GM12878 (cell line): Measurements from ENCODE around the gene TPST1. TPM values are rescaled to one million over a fixed set of nuclear protein-coding genes. Genes with fewer than 3 reads are reported as not detected.

ENCODE experiments used
- ATAC-seq: fragments of 200-7000 bp; cut with Tn5 transposase; 3 replicates; pipeline ENCODE4 v1.9.1; 2020; ENCODE audit warnings: mild to moderate bottlenecking, moderate library complexity
- BruUV-seq: library from RNA; stranded (reverse); fragments of 400-500 nt; replicated peaks from 2 replicates; lab custom pipeline; 2021; lab: Mats Ljungman, UMichigan
- CTCF ChIA-PET: fragments of 300-600 bp; sonication (Branson Sonifier 250); formaldehyde crosslinking; extraction: SDS; loops from one replicate; lab custom pipeline; 2021; ENCODE audit warnings: inconsistent platforms; lab: Yijun Ruan, JAX
- POLR2A ChIA-PET: fragments of 350-600 bp; formaldehyde crosslinking; extraction: SDS; loops from one replicate; lab custom pipeline; 2021; ENCODE audit warnings: inconsistent platforms; lab: Charles Lee
- RAD21 ChIA-PET: fragments of 300-600 bp; sonication (Branson Sonifier 250); formaldehyde crosslinking; loops from one replicate; lab custom pipeline; 2023; ENCODE audit warnings: antibody characterized with exemption; ENCODE audit not compliant: unreplicated experiment; lab: Charles Lee
- SMC1A ChIA-PET: fragments of 300-600 bp; sonication (Branson Sonifier 250); formaldehyde crosslinking; loops from one replicate; lab custom pipeline; 2023; ENCODE audit not compliant: unreplicated experiment, uncharacterized antibody; lab: Charles Lee
- DNase-seq: peaks from one replicate; pipeline ENCODE4 v3.0.0-alpha.2; 2011; ENCODE audit warnings: low read depth, low spot score
- FAIRE-seq: peaks from 3 replicates; lab custom pipeline; 2011; peaks lifted over from hg19 to GRCh38; lab: Jason Lieb, UNC
- H2AFZ ChIP-seq: 2 replicates; pipeline ENCODE4 v1.6.0; 2011; ENCODE audit warnings: low read depth, low read length, control low read depth; ENCODE audit not compliant: control insufficient read depth
- H3K27ac ChIP-seq: 2 replicates; pipeline ENCODE4 v1.5.1; 2011; ENCODE audit warnings: control low read depth; ENCODE audit not compliant: control insufficient read depth, insufficient read depth
- H3K27me3 ChIP-seq, 2 experiments: replicated peaks in 1 of 2; 2 replicates each; pipeline versions ENCODE4 v1.6.0 to v1.6.1; 2011; ENCODE audit warnings: low read length in 1 of 2; ENCODE audit not compliant: control insufficient read depth in 2 of 2, insufficient read depth in 2 of 2
- H3K36me3 ChIP-seq, 2 experiments: 2 replicates each; pipeline ENCODE4 v1.5.1; 2011; ENCODE audit warnings: low read length in 1 of 2; ENCODE audit not compliant: control insufficient read depth in 2 of 2, insufficient read depth in 2 of 2
- H3K4me1 ChIP-seq: 2 replicates; pipeline ENCODE4 v1.6.1; 2011; ENCODE audit warnings: mild to moderate bottlenecking, low read length, moderate library complexity, mixed read lengths; ENCODE audit not compliant: control insufficient read depth, insufficient read depth
- H3K4me2 ChIP-seq: 2 replicates; pipeline ENCODE4 v1.6.0; 2011; ENCODE audit warnings: control low read depth; ENCODE audit not compliant: control insufficient read depth, insufficient read depth
- H3K4me3 ChIP-seq: fragments of 200-600 bp; sonication (generic); 2 replicates; pipeline ENCODE4 v1.5.1; 2016
- H3K79me2 ChIP-seq: 2 replicates; pipeline ENCODE4 v1.6.0; 2011; ENCODE audit warnings: low read length; ENCODE audit not compliant: control insufficient read depth, insufficient read depth
- H3K9ac ChIP-seq: 2 replicates; pipeline ENCODE4 v1.8.0; 2011; ENCODE audit warnings: low read length, control low read depth, mixed read lengths; ENCODE audit not compliant: control insufficient read depth, insufficient read depth
- H3K9me3 ChIP-seq: replicated peaks from 3 replicates; pipeline ENCODE4 v1.5.1; 2011; ENCODE audit warnings: mild to moderate bottlenecking, low read length; ENCODE audit not compliant: control insufficient read depth, insufficient read depth
- H4K20me1 ChIP-seq: 2 replicates; pipeline ENCODE4 v1.6.0; 2011; ENCODE audit not compliant: control insufficient read depth, insufficient read depth
- BHLHE40 ChIP-seq, 2 experiments: fragments of 450-650 bp in 1 of 2; IDR thresholded peaks; 2 replicates each; pipeline ENCODE4 v1.6.1; 2011 to 2017; ENCODE audit warnings: low read depth in 2 of 2, borderline replicate concordance in 1 of 2, improper control_type of control experiment in 1 of 2, low read length in 1 of 2, mild to moderate bottlenecking in 1 of 2
- ELK1 ChIP-seq: IDR thresholded peaks from 2 replicates; pipeline ENCODE4 v1.6.1; 2012; ENCODE audit warnings: low read depth, low read length, improper control_type of control experiment
- EP300 ChIP-seq, 2 experiments: fragments of 150-350 bp in 1 of 2; IDR thresholded peaks; 2 replicates each; pipeline ENCODE4 v1.6.1; 2011 to 2012; ENCODE audit warnings: low read depth in 2 of 2, low read length in 2 of 2, borderline replicate concordance in 1 of 2, improper control_type of control experiment in 1 of 2, inconsistent platforms in 1 of 2; ENCODE audit not compliant: control insufficient read depth in 1 of 2
- HCFC1 ChIP-seq: fragments of 150-350 bp; IDR thresholded peaks from 2 replicates; pipeline ENCODE4 v1.6.1; 2014; ENCODE audit warnings: low read length
- HDAC6 ChIP-seq: fragments of 200-600 bp; sonication (generic); IDR thresholded peaks from one replicate; pipeline ENCODE4 v1.8.0; 2017; ENCODE audit warnings: antibody characterized with exemption; ENCODE audit not compliant: unreplicated experiment
- MTA3 ChIP-seq: IDR thresholded peaks from 2 replicates; pipeline ENCODE4 v1.6.1; 2012; ENCODE audit warnings: low read length, inconsistent platforms, borderline replicate concordance
- PKNOX1 ChIP-seq: fragments of 450-650 bp; IDR thresholded peaks from 2 replicates; pipeline ENCODE4 v1.6.1; 2016; ENCODE audit warnings: mild to moderate bottlenecking
- REST ChIP-seq: IDR thresholded peaks from 2 replicates; pipeline ENCODE4 v1.6.1; 2012; ENCODE audit warnings: mild to moderate bottlenecking, low read depth, low read length
- SMC3 ChIP-seq: IDR thresholded peaks from 2 replicates; pipeline ENCODE4 v1.6.1; 2011; ENCODE audit warnings: low read length, improper control_type of control experiment, borderline replicate concordance
- STAT3 ChIP-seq: IDR thresholded peaks from 2 replicates; pipeline ENCODE4 v1.6.1; 2011; ENCODE audit warnings: low read depth, low read length, improper control_type of control experiment
- TBL1XR1 ChIP-seq: IDR thresholded peaks from 2 replicates; pipeline ENCODE4 v1.6.1; 2012; ENCODE audit warnings: low read depth, low read length, improper control_type of control experiment
- ZBTB33 ChIP-seq: fragments of 450-650 bp; IDR thresholded peaks from 2 replicates; pipeline ENCODE4 v1.6.1; 2017; ENCODE audit warnings: mild to moderate bottlenecking
- ZNF24 ChIP-seq: fragments of 450-650 bp; IDR thresholded peaks from 2 replicates; pipeline ENCODE4 v1.6.1; 2017; ENCODE audit warnings: antibody characterized with exemption, mild to moderate bottlenecking
- WGBS: methylation state at CpG from one replicate; pipeline ENCODE4 v1.1.6; 2016; ENCODE audit warnings: low lambda C conversion rate; ENCODE audit not compliant: insufficient replicate concordance, insufficient coverage; ENCODE audit errors: missing lambda C conversion rate; 5-methylcytosine and 5-hydroxymethylcytosine counted together
- in situ Hi-C: fragments of 300-500 bp; cut with MboI; formaldehyde crosslinking; loops from 9 replicates; pipeline ENCODE4 v1.14.3; 2018; ENCODE audit warnings: mixed read lengths
- intact Hi-C: fragments of 100-400 bp; cut with micrococcal nuclease; formaldehyde crosslinking; loops from one replicate; pipeline ENCODE4 v1.14.2; 2022; ENCODE audit not compliant: unreplicated experiment
- polyA plus RNA-seq, 11 experiments: library from polyadenylated mRNA; depleted of rRNA in 4 of 11; unstranded in 6 of 11; stranded (reverse) in 5 of 11; fragments of >200 nt; fragmentation: Nextera tagmentation in 4 of 11; fragmentation: Illumina TruSeq in 1 of 11; extraction: Ambion mirVana in 4 of 11; extraction: Trizol in 1 of 11; gene quantifications; 1 replicate in 1 of 11; 2 replicates in 10 of 11; pipeline versions ENCODE4 v1.2.1 to v1.2.3, GENCODE V29; 2011 to 2016; ENCODE audit warnings: inconsistent platforms in 2 of 11, missing spikeins in 2 of 11, low read depth in 1 of 11
- total RNA-seq, 4 experiments: library from RNA; depleted of rRNA in 3 of 4; stranded (reverse); fragments of >200 nt in 3 of 4; fragmentation: Illumina TruSeq in 1 of 4; extraction: Trizol in 1 of 4; gene quantifications; 2 replicates each; pipeline versions ENCODE4 v1.2.1 to v1.2.3, GENCODE V29; 2013 to 2021

Gene TPST1
- total and polyA plus RNA-seq, 10 of the 15 experiments (the other 5 are each of a cell fraction or from before 2014, with no cell fraction given), result 1.1 to 10.6 (median 7.5) TPM

GRCh38 chr7:66202441-66202840 lies 2.7 kb upstream of the TPST1 start:
- no peaks in the 10 kb centered on the region for H3K9me3 ChIP-seq
- ChIA-PET POLR2A (no interaction called here), CTCF (interaction anchor here (1.1 kb wide), 1 partner anchor 60 kb away, joined by 3 read pairs; no protein-coding TSS in a partner anchor), SMC1A (interaction anchor here (0.5 to 1.1 kb wide), 2 partner anchors 14 to 172 kb away, joined by 3 read pairs; no protein-coding TSS in a partner anchor), RAD21 (no interaction called here)
- 46% methylated on average over 8 of the region's 8 CpGs for WGBS
- BruUV-seq, result no TSS peak
- no peak overlapping the region for H3K4me3 ChIP-seq
- H3K9ac ChIP-seq, result no peak overlapping the region
- no peaks in the 10 kb centered on the region for H3K27me3 ChIP-seq
- no peaks in the 10 kb centered on the region for H3K79me2 ChIP-seq
- no peak for ATAC-seq
- no peak for FAIRE-seq
- no peak overlapping the region for H3K27ac ChIP-seq
- in situ Hi-C loops, result no loop called here
- no peaks in the 10 kb centered on the region for H4K20me1 ChIP-seq
- no peak overlapping the region for H2AFZ ChIP-seq
- H3K4me1 ChIP-seq, result peaks cover 6% of the 10 kb centered on the region; the same call in 1 of the 2 replicates
- intact Hi-C loops, result loop anchor here (10.0 kb wide), 2 partner anchors 168 to 292 kb away; no protein-coding TSS in a partner anchor
- no peak overlapping the region for H3K4me2 ChIP-seq
- no peaks in the 10 kb centered on the region for H3K36me3 ChIP-seq
- DNase-seq, result no peak
- TF ChIP-seq ZNF24 (no peak), TBL1XR1 (no peak), ELK1 (no peak), EP300 (IDR thresholded peaks at IDR 0.05; ENCODE audit: borderline replicate concordance in 1 of 2, control insufficient read depth in 1 of 2, low read depth in 2 of 2, low read length in 2 of 2) (no peak), HCFC1 (no peak), ZBTB33 (no peak), REST (no peak), BHLHE40 (IDR thresholded peaks at IDR 0.05; ENCODE audit: borderline replicate concordance in 1 of 2, low read depth in 2 of 2, low read length in 1 of 2) (no peak), MTA3 (no peak), HDAC6 (no peak), STAT3 (no peak), PKNOX1 (no peak), SMC3 (no peak)
